DND-41 (cell line): ENCODE results near the gene RBL1.

Source experiments
- ATAC-seq: fragments of 200-7000 bp; cut with Tn5 transposase; 3 replicates; pipeline ENCODE4 v1.9.1; 2021; ENCODE audit warnings: low read depth; ENCODE audit not compliant: insufficient read depth
- DNase-seq: peaks from one replicate; pipeline ENCODE4 v3.0.0-alpha.2; 2020
- H2AFZ ChIP-seq: 2 replicates; pipeline ENCODE4 v1.6.0; 2012; ENCODE audit warnings: low read depth, low read length
- H3K27ac ChIP-seq: 2 replicates; pipeline ENCODE4 v1.5.1; 2012; ENCODE audit warnings: low read length, inconsistent platforms
- H3K27me3 ChIP-seq: fragments of 200-600 bp; sonication (generic); 2 replicates; pipeline ENCODE4 v1.6.0; 2012; ENCODE audit warnings: low read length, mild to moderate bottlenecking, inconsistent platforms; ENCODE audit not compliant: insufficient read depth, poor library complexity
- H3K36me3 ChIP-seq: 2 replicates; pipeline ENCODE4 v1.5.1; 2012; ENCODE audit warnings: low read length, inconsistent platforms; ENCODE audit not compliant: insufficient read depth
- H3K4me1 ChIP-seq: 2 replicates; pipeline ENCODE4 v1.5.1; 2012; ENCODE audit warnings: mild to moderate bottlenecking, low read length; ENCODE audit not compliant: insufficient read depth
- H3K4me2 ChIP-seq: 2 replicates; pipeline ENCODE4 v1.6.0; 2012; ENCODE audit warnings: mild to moderate bottlenecking, moderate library complexity, low read length, inconsistent platforms; ENCODE audit not compliant: insufficient read depth
- H3K4me3 ChIP-seq, 2 experiments: fragments of 200-600 bp in 1 of 2; shearing (Covaris generic) in 1 of 2; 2 replicates each; pipeline ENCODE4 v1.5.1; 2012 to 2016; ENCODE audit warnings: inconsistent platforms in 2 of 2, low read length in 2 of 2, mild to moderate bottlenecking in 2 of 2, low read depth in 1 of 2, moderate library complexity in 1 of 2
- H3K79me2 ChIP-seq: 2 replicates; pipeline ENCODE4 v1.6.0; 2012; ENCODE audit warnings: low read length, inconsistent platforms; ENCODE audit not compliant: insufficient read depth
- H3K9ac ChIP-seq: 2 replicates; pipeline ENCODE4 v1.6.0; 2012; ENCODE audit warnings: low read depth, mild to moderate bottlenecking, inconsistent platforms, low read length, moderate library complexity
- H3K9me3 ChIP-seq: 2 replicates; pipeline ENCODE4 v1.5.1; 2012; ENCODE audit warnings: low read length, moderate library complexity, mild to moderate bottlenecking, inconsistent platforms; ENCODE audit not compliant: insufficient read depth, severe bottlenecking
- H4K20me1 ChIP-seq: 2 replicates; pipeline ENCODE4 v1.6.0; 2012; ENCODE audit warnings: low read length; ENCODE audit not compliant: insufficient read depth
- CTCF ChIP-seq: IDR thresholded peaks from 2 replicates; pipeline ENCODE4 v1.5.1; 2012; ENCODE audit warnings: borderline replicate concordance, low read length, moderate library complexity, mild to moderate bottlenecking; ENCODE audit not compliant: poor library complexity, severe bottlenecking; ENCODE audit errors: extremely low read depth
- EZH2 ChIP-seq: IDR thresholded peaks from 3 replicates; pipeline ENCODE4 v1.6.1; 2012; ENCODE audit warnings: borderline replicate concordance, low read depth, mild to moderate bottlenecking, moderate library complexity, low read length, inconsistent platforms; ENCODE audit not compliant: severe bottlenecking

The RBL1 gene

GRCh38 chr20:36950414-36951197, 145.2 kb downstream of the RBL1 start:
- Histone ChIP-seq H3K36me3 (no peaks in the 10 kb centered on the region), H3K27me3 (peaks cover 30% of the 10 kb centered on the region), H2AFZ (no peak overlapping the region), H3K4me1 (peaks cover 30% of the 10 kb centered on the region), H4K20me1 (peaks cover 24% of the 10 kb centered on the region), H3K27ac (no peak overlapping the region), H3K79me2 (no peaks in the 10 kb centered on the region), H3K4me3 (peak overlapping the region in 1 of 2 experiments; percentile 40; a peak in 2 of 4 replicates), H3K9ac (no peak overlapping the region; the same call in 1 of the 2 replicates), H3K4me2 (peak overlapping the region; percentile 59), H3K9me3 (no peaks in the 10 kb centered on the region)
- DNase-seq, result peak; percentile 70
- peak; percentile 71 for ATAC-seq
- no peak for TF ChIP-seq EZH2
- no peak for TF ChIP-seq CTCF
